Tibial nerve (tissue), 4 donors: ENCODE measurements around the gene NUDT12.

Experiments used
- EP300 ChIP-seq, 2 donors: sonication (generic); formaldehyde crosslinking; IDR thresholded peaks; one replicate each; pipeline ENCODE4 v1.6.1; 2017; ENCODE audit warnings: antibody characterized with exemption in 2 of 2, mild to moderate bottlenecking in 1 of 2
- POLR2A ChIP-seq, 2 donors: fragments of 450-650 bp; IDR thresholded peaks; one replicate each; pipeline ENCODE4 v1.6.1; 2017; ENCODE audit warnings: antibody characterized with exemption in 2 of 2, mild to moderate bottlenecking in 2 of 2, moderate library complexity in 2 of 2
- TF ChIP-seq, protein P1 (sequence below), 5 experiments: fragments of 200-600 bp in 3 of 5; fragments of 450-650 bp in 2 of 5; sonication (generic) in 3 of 5; IDR thresholded peaks; one replicate each; pipeline ENCODE4 v1.5.1; 2016 to 2019; ENCODE audit warnings: antibody characterized with exemption in 5 of 5, mild to moderate bottlenecking in 3 of 5, moderate library complexity in 2 of 5

DNA sequence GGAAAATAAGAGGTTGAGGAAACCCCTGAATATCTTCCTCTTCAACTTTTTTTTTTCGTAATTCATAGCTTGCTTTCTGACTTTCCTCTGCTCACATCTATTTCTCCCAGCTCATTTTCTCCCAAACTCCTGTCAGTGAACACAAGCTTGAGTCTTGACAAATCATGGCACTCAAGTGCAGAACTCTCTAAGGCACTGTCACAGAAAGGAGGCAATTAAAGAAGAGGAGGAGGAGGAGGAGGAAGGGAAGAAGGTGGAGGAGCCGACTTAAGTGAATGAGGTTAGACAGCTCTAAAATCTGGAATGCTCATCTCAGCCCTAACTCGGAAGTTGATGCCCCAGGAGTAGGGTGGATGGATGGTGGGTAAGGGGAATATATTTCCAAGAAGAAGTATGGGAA is 27.2 kb upstream of the NUDT12 start:
- TF ChIP-seq, protein P1, sequence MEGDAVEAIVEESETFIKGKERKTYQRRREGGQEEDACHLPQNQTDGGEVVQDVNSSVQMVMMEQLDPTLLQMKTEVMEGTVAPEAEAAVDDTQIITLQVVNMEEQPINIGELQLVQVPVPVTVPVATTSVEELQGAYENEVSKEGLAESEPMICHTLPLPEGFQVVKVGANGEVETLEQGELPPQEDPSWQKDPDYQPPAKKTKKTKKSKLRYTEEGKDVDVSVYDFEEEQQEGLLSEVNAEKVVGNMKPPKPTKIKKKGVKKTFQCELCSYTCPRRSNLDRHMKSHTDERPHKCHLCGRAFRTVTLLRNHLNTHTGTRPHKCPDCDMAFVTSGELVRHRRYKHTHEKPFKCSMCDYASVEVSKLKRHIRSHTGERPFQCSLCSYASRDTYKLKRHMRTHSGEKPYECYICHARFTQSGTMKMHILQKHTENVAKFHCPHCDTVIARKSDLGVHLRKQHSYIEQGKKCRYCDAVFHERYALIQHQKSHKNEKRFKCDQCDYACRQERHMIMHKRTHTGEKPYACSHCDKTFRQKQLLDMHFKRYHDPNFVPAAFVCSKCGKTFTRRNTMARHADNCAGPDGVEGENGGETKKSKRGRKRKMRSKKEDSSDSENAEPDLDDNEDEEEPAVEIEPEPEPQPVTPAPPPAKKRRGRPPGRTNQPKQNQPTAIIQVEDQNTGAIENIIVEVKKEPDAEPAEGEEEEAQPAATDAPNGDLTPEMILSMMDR (IDR thresholded peaks at IDR 0.05) = no peak
- no peak for TF ChIP-seq EP300 (IDR thresholded peaks at IDR 0.05)
- TF ChIP-seq POLR2A (IDR thresholded peaks at IDR 0.05) = no peak
